Subcutaneous adipose tissue (tissue), 4 donors: ENCODE results near the gene SRGAP1. TPM values are rescaled to one million over a fixed set of nuclear protein-coding genes. Genes with fewer than 3 reads are reported as not detected.

Experiments used
- total RNA-seq, 4 donors: library from RNA; depleted of rRNA; stranded (reverse); fragments of >200 nt; gene quantifications; one replicate each; pipeline ENCODE4 v1.1.0, GENCODE V29; 2016
- TF ChIP-seq, protein P1 (sequence below): fragments of 450-650 bp; IDR thresholded peaks from one replicate; pipeline ENCODE4 v1.5.1; 2016; ENCODE audit warnings: low read depth, mild to moderate bottlenecking, control low read depth, antibody characterized with exemption, moderate library complexity

Gene SRGAP1
- total RNA-seq, 4 donors from 2014 or later = 10.0 to 27.2 (median 23.8) TPM

DNA sequence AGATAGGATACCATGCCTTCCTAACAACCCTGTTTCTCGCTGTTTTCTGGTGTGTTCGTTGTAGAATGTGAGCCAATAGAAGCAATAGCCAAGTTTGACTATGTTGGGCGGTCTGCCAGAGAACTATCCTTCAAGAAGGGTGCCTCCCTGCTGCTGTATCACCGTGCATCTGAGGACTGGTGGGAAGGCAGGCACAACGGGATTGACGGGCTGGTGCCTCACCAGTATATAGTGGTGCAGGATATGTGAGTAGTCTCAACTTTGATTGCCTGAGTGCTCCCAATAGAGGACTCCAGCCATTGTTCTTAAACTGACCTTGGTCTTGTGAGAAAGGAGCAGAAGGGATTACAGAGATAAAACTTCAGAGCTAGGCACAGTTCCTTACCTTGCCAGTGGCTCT, 281.4 kb downstream of the SRGAP1 start:
- TF ChIP-seq, protein P1, sequence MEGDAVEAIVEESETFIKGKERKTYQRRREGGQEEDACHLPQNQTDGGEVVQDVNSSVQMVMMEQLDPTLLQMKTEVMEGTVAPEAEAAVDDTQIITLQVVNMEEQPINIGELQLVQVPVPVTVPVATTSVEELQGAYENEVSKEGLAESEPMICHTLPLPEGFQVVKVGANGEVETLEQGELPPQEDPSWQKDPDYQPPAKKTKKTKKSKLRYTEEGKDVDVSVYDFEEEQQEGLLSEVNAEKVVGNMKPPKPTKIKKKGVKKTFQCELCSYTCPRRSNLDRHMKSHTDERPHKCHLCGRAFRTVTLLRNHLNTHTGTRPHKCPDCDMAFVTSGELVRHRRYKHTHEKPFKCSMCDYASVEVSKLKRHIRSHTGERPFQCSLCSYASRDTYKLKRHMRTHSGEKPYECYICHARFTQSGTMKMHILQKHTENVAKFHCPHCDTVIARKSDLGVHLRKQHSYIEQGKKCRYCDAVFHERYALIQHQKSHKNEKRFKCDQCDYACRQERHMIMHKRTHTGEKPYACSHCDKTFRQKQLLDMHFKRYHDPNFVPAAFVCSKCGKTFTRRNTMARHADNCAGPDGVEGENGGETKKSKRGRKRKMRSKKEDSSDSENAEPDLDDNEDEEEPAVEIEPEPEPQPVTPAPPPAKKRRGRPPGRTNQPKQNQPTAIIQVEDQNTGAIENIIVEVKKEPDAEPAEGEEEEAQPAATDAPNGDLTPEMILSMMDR = no peak

DNA sequence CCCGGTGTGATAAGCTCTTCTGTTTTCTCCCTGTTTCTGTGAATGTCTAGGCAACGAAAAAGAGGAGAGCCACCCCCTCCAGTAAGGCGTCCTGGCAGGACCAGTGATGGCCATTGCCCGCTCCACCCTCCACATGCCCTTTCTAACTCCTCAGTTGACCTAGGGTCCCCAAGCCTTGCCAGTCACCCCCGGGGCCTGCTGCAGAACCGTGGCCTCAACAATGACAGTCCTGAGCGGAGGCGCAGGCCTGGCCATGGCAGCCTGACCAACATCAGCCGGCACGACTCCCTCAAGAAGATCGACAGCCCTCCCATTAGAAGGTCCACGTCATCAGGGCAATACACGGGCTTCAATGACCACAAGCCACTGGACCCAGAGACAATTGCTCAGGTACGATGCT, 283.3 kb downstream of the SRGAP1 start:
- TF ChIP-seq, protein P1 = no peak

DNA sequence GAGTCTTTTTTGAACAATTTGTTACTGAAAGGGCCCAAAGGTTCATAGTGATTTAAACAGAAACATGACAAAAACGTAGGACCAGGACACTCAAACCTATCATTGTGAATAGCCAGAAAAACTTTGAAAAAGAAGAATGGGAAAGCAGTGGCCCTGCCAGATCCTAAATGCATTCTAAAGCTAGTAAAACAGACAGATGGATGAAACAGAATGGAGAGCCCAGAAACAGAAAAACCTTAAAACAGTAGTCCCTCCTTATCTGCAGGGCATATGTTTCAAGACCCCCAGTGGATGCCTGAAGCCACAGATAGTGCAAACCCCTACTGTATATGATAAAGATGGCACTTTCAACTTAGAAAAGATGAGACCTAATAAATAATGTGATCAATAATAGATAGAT, 283.9 kb downstream of the SRGAP1 start:
- TF ChIP-seq, protein P1 = no peak

DNA sequence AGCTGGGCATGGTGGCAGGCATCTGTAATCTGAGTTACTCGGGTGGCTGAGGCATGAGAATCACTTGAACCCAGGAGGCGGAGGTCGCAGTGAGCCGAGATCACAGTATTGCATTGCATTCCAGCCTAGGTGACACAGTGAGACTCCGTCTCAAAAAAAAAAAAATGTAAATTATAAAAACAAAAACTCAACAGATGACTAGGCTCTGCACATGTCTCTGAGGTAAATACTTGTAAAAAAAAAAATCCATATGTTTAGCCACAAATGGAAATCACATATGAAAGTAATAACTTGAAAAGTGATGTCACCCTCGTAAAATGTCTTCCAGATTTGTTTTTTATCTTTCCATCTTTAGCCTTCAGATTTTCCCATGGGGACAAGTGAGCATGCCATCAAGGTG, 292.6 kb downstream of the SRGAP1 start:
- TF ChIP-seq, protein P1 = no peak

DNA sequence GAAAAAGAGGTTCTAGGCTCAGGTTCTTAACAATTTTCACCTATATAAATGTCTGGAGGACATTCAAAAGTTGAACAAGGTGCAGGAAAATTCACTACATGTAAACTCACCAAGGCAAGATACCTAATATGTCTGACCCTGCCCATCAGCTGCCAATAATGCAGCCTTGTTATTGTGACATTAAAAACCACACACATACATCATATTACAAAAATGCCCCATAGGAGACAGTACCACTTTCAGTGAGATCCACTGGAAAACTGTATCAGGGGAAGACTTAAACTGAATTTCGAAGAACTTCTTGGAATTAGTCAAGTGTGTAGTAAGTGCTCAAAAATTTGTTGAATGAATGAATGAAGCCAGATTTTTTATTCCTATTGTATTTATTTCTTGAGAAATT, 294.5 kb downstream of the SRGAP1 start:
- TF ChIP-seq, protein P1 = no peak

DNA sequence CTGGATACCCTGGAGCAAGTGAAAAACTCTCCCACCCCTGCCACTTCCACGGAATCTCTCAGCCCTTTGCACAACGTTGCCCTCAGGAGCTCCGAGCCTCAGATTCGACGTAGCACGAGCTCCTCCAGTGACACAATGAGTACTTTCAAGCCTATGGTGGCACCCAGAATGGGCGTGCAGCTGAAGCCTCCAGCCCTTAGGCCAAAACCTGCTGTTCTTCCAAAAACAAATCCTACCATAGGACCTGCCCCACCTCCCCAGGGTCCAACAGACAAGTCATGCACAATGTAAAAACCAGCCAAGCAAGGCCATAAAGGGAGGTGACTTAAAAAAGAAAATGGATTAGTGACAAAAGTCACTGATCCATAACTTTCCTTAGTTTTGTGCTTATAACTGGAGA, 297.9 kb downstream of the SRGAP1 start:
- TF ChIP-seq, protein P1 = no peak

DNA sequence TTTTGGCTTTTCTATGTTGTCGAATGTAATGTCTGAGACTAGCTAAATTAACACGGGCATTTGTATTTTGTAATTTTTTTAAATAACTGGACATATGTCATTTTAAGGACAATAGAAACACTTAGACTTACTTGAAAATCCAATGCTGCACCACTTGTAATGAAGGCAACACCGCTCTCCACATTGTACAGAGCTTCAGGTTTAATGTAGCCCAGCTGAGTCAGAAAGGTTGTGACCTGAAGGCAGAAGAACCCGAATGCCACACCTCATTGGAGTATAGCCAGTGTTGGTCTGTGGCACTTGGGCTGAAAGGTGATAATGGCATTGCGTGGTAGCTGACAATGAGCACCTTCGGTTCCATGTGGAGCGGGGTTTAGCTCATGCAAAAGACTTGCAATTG, 298.3 kb downstream of the SRGAP1 start:
- TF ChIP-seq, protein P1 = no peak

DNA sequence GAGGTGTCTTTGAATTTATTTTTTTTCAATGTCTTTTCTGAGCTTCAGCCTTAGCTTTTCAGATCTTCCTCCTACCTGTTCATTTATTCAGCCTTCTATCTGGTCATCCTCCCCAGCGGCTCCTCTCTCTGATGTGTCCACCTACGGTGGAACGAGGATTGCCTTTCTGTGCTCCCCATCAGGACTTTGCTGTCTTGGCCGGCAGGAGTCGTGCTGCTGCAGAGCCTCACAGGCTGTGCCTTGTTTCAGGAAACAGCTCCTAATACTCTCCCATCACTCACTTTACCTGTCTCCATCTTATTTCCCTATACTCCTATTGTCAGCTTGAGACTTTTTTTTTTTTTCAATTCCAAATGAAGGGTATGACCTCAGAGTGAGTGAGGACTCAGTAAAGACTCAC, 300.7 kb downstream of the SRGAP1 start:
- TF ChIP-seq, protein P1 = no peak
